Loucy (cell line): ENCODE measurements around the gene TNNT2.

ENCODE experiments used
- H2AFZ ChIP-seq: fragments of 200-600 bp; sonication (generic); 2 replicates; pipeline ENCODE4 v1.6.0; 2016; ENCODE audit warnings: antibody characterized with exemption, mild to moderate bottlenecking, low read length, moderate library complexity
- H3F3A ChIP-seq: fragments of 200-600 bp; 2 replicates; pipeline ENCODE4 v1.6.0; 2016; ENCODE audit warnings: antibody characterized with exemption, low read depth, mild to moderate bottlenecking
- H3K27me3 ChIP-seq: fragments of 200-600 bp; sonication (generic); 2 replicates; pipeline ENCODE4 v1.6.1; 2014; ENCODE audit warnings: low read length, mild to moderate bottlenecking; ENCODE audit not compliant: insufficient read depth, poor library complexity, severe bottlenecking
- H3K36me3 ChIP-seq: fragments of 200-600 bp; sonication (generic); 2 replicates; pipeline ENCODE4 v1.6.1; 2016; ENCODE audit warnings: low read length; ENCODE audit not compliant: insufficient read depth
- H3K4me1 ChIP-seq: fragments of 200-600 bp; sonication (generic); 2 replicates; pipeline ENCODE4 v1.5.1; 2014; ENCODE audit warnings: low read length, mild to moderate bottlenecking; ENCODE audit not compliant: insufficient read depth, poor library complexity, severe bottlenecking
- H3K4me2 ChIP-seq: fragments of 200-600 bp; sonication (generic); 2 replicates; pipeline ENCODE4 v1.6.0; 2014; ENCODE audit warnings: antibody characterized with exemption, low read length, low read depth, mild to moderate bottlenecking; ENCODE audit not compliant: poor library complexity, severe bottlenecking
- H3K4me3 ChIP-seq: fragments of 200-600 bp; sonication (generic); 2 replicates; pipeline ENCODE4 v1.5.1; 2014; ENCODE audit warnings: low read length, mild to moderate bottlenecking, mixed read lengths; ENCODE audit not compliant: poor library complexity, severe bottlenecking
- H3K79me2 ChIP-seq: fragments of 200-600 bp; sonication (generic); 2 replicates; pipeline ENCODE4 v1.6.1; 2014; ENCODE audit warnings: low read length; ENCODE audit not compliant: insufficient read depth
- H3K9ac ChIP-seq: fragments of 200-600 bp; sonication (generic); 2 replicates; pipeline ENCODE4 v1.6.0; 2014; ENCODE audit warnings: mild to moderate bottlenecking, low read depth, low read length, moderate library complexity; ENCODE audit not compliant: poor library complexity, severe bottlenecking
- H3K9me2 ChIP-seq: fragments of 200-600 bp; sonication (generic); replicated peaks from 2 replicates; pipeline ENCODE4 v1.6.1; 2016; ENCODE audit warnings: low read depth, low read length, mixed read lengths
- H3K9me3 ChIP-seq: fragments of 200-600 bp; sonication (generic); 2 replicates; pipeline ENCODE4 v1.6.1; 2014; ENCODE audit warnings: mild to moderate bottlenecking, antibody characterized with exemption, low read length, low read depth; ENCODE audit not compliant: insufficient read depth
- H4K20me1 ChIP-seq: fragments of 200-600 bp; sonication (generic); 2 replicates; pipeline ENCODE4 v1.6.0; 2014; ENCODE audit warnings: antibody characterized with exemption, low read length, mild to moderate bottlenecking; ENCODE audit not compliant: insufficient read depth, poor library complexity, severe bottlenecking
- EZH2phosphoT487 ChIP-seq: fragments of 200-600 bp; IDR thresholded peaks from 2 replicates; pipeline ENCODE4 v1.6.1; 2018; ENCODE audit warnings: antibody characterized with exemption, mild to moderate bottlenecking, moderate library complexity, borderline replicate concordance
- TF ChIP-seq, protein P1 (sequence below): fragments of 200-600 bp; sonication (generic); conservative IDR thresholded peaks from 2 replicates; pipeline ENCODE4 v1.5.1; 2014; ENCODE audit warnings: mild to moderate bottlenecking, antibody characterized with exemption, low read length

Gene TNNT2

DNA sequence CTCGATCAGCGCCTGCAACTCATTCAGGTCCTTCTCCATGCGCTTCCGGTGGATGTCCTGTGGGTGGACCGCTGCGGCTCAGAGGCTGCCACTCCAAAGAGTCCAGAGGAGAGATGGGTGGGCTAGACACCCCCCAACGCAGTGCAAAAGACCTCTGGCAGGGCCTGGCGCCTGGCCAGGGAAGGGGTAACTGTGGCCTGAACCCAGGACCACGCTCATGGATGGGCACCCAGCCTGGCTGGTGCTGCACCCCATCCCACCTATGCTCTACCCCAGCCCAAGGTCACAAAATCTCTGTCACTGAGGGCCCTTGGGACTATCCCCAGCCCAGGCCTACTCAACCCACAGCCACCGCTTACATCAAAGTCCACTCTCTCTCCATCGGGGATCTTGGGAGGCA lies 12.2 kb downstream of the TNNT2 start:
- Histone ChIP-seq H3K9me3 (no peaks in the 10 kb centered on the region), H2AFZ (no peak overlapping the region), H3K27me3 (no peaks in the 10 kb centered on the region), H3K4me1 (no peaks in the 10 kb centered on the region), H3K9me2 (no peaks in the 10 kb centered on the region), H3K4me2 (no peak overlapping the region), H4K20me1 (no peaks in the 10 kb centered on the region), H3K36me3 (no peaks in the 10 kb centered on the region), H3K4me3 (no peak overlapping the region), H3F3A (no peaks in the 10 kb centered on the region), H3K79me2 (no peaks in the 10 kb centered on the region), H3K9ac (no peak overlapping the region)
- TF ChIP-seq, protein P1, sequence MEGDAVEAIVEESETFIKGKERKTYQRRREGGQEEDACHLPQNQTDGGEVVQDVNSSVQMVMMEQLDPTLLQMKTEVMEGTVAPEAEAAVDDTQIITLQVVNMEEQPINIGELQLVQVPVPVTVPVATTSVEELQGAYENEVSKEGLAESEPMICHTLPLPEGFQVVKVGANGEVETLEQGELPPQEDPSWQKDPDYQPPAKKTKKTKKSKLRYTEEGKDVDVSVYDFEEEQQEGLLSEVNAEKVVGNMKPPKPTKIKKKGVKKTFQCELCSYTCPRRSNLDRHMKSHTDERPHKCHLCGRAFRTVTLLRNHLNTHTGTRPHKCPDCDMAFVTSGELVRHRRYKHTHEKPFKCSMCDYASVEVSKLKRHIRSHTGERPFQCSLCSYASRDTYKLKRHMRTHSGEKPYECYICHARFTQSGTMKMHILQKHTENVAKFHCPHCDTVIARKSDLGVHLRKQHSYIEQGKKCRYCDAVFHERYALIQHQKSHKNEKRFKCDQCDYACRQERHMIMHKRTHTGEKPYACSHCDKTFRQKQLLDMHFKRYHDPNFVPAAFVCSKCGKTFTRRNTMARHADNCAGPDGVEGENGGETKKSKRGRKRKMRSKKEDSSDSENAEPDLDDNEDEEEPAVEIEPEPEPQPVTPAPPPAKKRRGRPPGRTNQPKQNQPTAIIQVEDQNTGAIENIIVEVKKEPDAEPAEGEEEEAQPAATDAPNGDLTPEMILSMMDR = no peak
- no peak for TF ChIP-seq EZH2phosphoT487

DNA sequence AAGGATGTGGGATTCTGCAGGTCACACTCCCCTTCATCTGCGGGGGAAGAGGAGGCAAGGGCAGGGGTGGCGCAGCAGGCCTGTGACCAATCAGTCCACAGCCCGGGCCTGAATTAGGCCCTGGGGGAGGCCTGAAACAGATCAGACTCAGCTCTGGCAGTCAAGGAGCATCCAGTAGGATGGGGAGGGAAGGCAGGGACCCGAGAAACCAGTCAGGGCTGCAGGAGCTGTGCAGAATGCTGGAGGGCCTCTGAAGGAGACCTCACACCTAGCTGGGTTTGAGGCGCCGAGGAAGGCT lies 12.7 kb downstream of the TNNT2 start:
- Histone ChIP-seq H3K27me3 (no peaks in the 10 kb centered on the region), H2AFZ (no peak overlapping the region), H3K9me2 (no peaks in the 10 kb centered on the region), H3K9ac (no peak overlapping the region), H3K9me3 (no peaks in the 10 kb centered on the region), H3K4me1 (no peaks in the 10 kb centered on the region), H3K79me2 (no peaks in the 10 kb centered on the region), H3F3A (no peaks in the 10 kb centered on the region), H4K20me1 (no peaks in the 10 kb centered on the region), H3K4me3 (no peak overlapping the region), H3K36me3 (no peaks in the 10 kb centered on the region), H3K4me2 (no peak overlapping the region)
- TF ChIP-seq, protein P1 = no peak
- TF ChIP-seq EZH2phosphoT487 = no peak

DNA sequence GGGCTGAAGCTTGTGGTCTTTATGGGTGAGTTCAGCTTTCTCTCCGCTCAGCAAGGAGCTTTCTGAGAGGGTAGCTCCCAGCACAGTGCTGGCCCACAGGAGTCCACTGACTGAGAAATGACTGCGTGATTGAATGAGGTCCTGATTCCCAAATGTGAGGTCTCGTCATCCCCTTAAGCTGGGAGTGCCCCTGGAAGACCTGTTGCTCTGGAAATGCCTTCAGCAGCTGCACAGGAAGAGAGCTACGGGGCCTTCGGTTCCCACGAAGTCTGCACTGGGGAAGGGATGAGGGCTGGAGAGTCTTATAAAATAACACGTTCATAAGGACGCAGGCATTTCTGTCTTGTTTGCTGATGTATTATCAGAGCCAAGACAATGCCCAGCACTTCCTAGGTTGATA lies 14.0 kb downstream of the TNNT2 start:
- Histone ChIP-seq H3K27me3 (no peaks in the 10 kb centered on the region), H3K4me2 (no peak overlapping the region), H3K4me3 (no peak overlapping the region), H3K79me2 (no peaks in the 10 kb centered on the region), H3K4me1 (no peaks in the 10 kb centered on the region), H3K9me2 (no peaks in the 10 kb centered on the region), H4K20me1 (no peaks in the 10 kb centered on the region), H3K9me3 (no peaks in the 10 kb centered on the region), H2AFZ (no peak overlapping the region), H3K9ac (no peak overlapping the region), H3F3A (no peaks in the 10 kb centered on the region), H3K36me3 (no peaks in the 10 kb centered on the region)
- no peak for TF ChIP-seq EZH2phosphoT487
- TF ChIP-seq, protein P1 = no peak
